Esophagus muscularis mucosa (tissue), 4 donors: ENCODE results near the gene PARD3B. TPM values are rescaled to one million over a fixed set of nuclear protein-coding genes. Genes with fewer than 3 reads are reported as not detected.

Experiments
- DNase-seq: peaks from one replicate; pipeline ENCODE4 v3.0.0-alpha.2; 2017; ENCODE audit errors: extremely low spot score
- H3K27ac ChIP-seq, 4 donors: fragments of 200-600 bp; sonication (generic); replicated peaks in 1 of 4; 1 replicate in 3 of 4; 2 replicates in 1 of 4; pipeline ENCODE4 v1.5.1; 2016 to 2019; ENCODE audit warnings: mild to moderate bottlenecking in 1 of 4
- H3K27me3 ChIP-seq, 4 donors: fragments of 200-600 bp; sonication (generic); one replicate each; pipeline versions ENCODE4 v1.5.1 to v1.6.0; 2016 to 2019
- H3K36me3 ChIP-seq, 4 donors: fragments of 200-600 bp; sonication (generic); one replicate each; pipeline ENCODE4 v1.5.1; 2016 to 2019
- H3K4me1 ChIP-seq, 4 donors: fragments of 200-600 bp; sonication (generic); one replicate each; pipeline ENCODE4 v1.5.1; 2016 to 2019
- H3K4me3 ChIP-seq, 4 donors: fragments of 200-600 bp; sonication (generic); 1 replicate in 2 of 4; 2 replicates in 2 of 4; pipeline ENCODE4 v1.5.1; 2016 to 2019; ENCODE audit warnings: mild to moderate bottlenecking in 4 of 4, moderate library complexity in 1 of 4
- H3K9me3 ChIP-seq, 4 donors: fragments of 200-600 bp; sonication (generic); 1 replicate in 3 of 4; 2 replicates in 1 of 4; pipeline ENCODE4 v1.5.1; 2016 to 2019
- CTCF ChIP-seq, 3 experiments: fragments of 200-600 bp in 2 of 3; fragments of 450-650 bp in 1 of 3; sonication (generic) in 2 of 3; IDR thresholded peaks; one replicate each; pipeline ENCODE4 v1.5.1; 2017 to 2019; ENCODE audit warnings: antibody characterized with exemption in 3 of 3, mild to moderate bottlenecking in 2 of 3, moderate library complexity in 1 of 3
- EP300 ChIP-seq: sonication (generic); formaldehyde crosslinking; IDR thresholded peaks from one replicate; pipeline ENCODE4 v1.6.1; 2017; ENCODE audit warnings: antibody characterized with exemption
- POLR2A ChIP-seq: fragments of 450-650 bp; IDR thresholded peaks from one replicate; pipeline ENCODE4 v1.6.1; 2017; ENCODE audit warnings: antibody characterized with exemption, moderate library complexity, mild to moderate bottlenecking, low read depth
- POLR2AphosphoS5 ChIP-seq, 2 donors: sonication (generic); formaldehyde crosslinking; IDR thresholded peaks; one replicate each; pipeline ENCODE4 v1.6.1; 2017; ENCODE audit warnings: antibody characterized with exemption in 2 of 2
- WGBS: methylation state at CpG from one replicate; pipeline ENCODE4 v1.1.5; 2018; 5-methylcytosine and 5-hydroxymethylcytosine counted together
- intact Hi-C: fragments of 100-400 bp; cut with DNase I; formaldehyde crosslinking; loops from one replicate; pipeline ENCODE4 v1.15.1; 2023
- total RNA-seq, 4 donors: library from RNA; depleted of rRNA; stranded (reverse); fragments of >200 nt; gene quantifications; one replicate each; pipeline versions ENCODE4 v1.1.0 to v1.2.1, GENCODE V29; 2016

The PARD3B gene
- total RNA-seq, 4 donors from 2014 or later: 24.2 to 40.8 (median 32.5) TPM

GRCh38 chr2:205375461-205376448 is 830.5 kb downstream of the PARD3B start:
- no peaks in the 10 kb centered on the region for H3K27me3 ChIP-seq
- no peaks in the 10 kb centered on the region for H3K36me3 ChIP-seq
- DNase-seq: no peak
- H3K4me1 ChIP-seq: no peaks in the 10 kb centered on the region
- no peak overlapping the region for H3K4me3 ChIP-seq
- H3K9me3 ChIP-seq: no peaks in the 10 kb centered on the region
- TF ChIP-seq POLR2AphosphoS5 (IDR thresholded peaks at IDR 0.05): no peak
- TF ChIP-seq CTCF (IDR thresholded peaks at IDR 0.05): no peak
- no peak for TF ChIP-seq POLR2A
- TF ChIP-seq EP300: no peak
- no peak overlapping the region for H3K27ac ChIP-seq
- WGBS: 78% methylated on average over 9 of the region's 9 CpGs
- intact Hi-C loops: no loop called here

DNA sequence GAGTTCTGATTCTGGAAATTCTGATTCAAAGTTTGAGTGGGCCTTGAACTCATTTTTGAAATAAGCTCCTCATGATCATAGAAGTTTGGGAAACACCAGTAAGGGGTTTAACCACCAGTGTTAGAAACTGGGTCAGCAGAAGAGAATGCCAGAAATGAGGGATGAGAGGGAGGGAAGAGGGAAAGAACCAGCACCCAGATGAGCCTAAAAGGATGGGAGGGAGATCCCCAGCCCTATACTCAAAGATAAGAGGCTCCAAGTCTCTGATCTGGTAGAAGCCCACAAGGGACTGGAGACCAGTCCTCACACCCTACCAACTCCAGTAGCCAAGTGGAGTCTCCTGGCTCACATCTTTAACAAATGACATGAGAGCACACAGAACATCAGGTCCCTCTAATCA is 832.0 kb downstream of the PARD3B start:
- no peak for TF ChIP-seq CTCF (IDR thresholded peaks at IDR 0.05)
- no peak for TF ChIP-seq POLR2AphosphoS5 (IDR thresholded peaks at IDR 0.05)
- TF ChIP-seq POLR2A: no peak
- TF ChIP-seq EP300: no peak
- Histone ChIP-seq H3K27ac (no peak overlapping the region), H3K4me1 (no peaks in the 10 kb centered on the region), H3K27me3 (no peaks in the 10 kb centered on the region), H3K36me3 (no peaks in the 10 kb centered on the region), H3K9me3 (no peaks in the 10 kb centered on the region), H3K4me3 (no peak overlapping the region)
- no peak for DNase-seq
- intact Hi-C loops: no loop called here

GRCh38 chr2:205383601-205384000 is 838.3 kb downstream of the PARD3B start:
- no peaks in the 10 kb centered on the region for H3K27me3 ChIP-seq
- intact Hi-C loops: no loop called here
- no peaks in the 10 kb centered on the region for H3K4me1 ChIP-seq
- no peak overlapping the region for H3K4me3 ChIP-seq
- 93% methylated on average over 2 of the region's 2 CpGs for WGBS
- H3K9me3 ChIP-seq: no peaks in the 10 kb centered on the region
- TF ChIP-seq POLR2AphosphoS5 (IDR thresholded peaks at IDR 0.05): no peak
- TF ChIP-seq EP300: no peak
- TF ChIP-seq POLR2A: no peak
- TF ChIP-seq CTCF (IDR thresholded peaks at IDR 0.05): no peak
- no peaks in the 10 kb centered on the region for H3K36me3 ChIP-seq
- H3K27ac ChIP-seq: no peak overlapping the region
- no peak for DNase-seq

DNA sequence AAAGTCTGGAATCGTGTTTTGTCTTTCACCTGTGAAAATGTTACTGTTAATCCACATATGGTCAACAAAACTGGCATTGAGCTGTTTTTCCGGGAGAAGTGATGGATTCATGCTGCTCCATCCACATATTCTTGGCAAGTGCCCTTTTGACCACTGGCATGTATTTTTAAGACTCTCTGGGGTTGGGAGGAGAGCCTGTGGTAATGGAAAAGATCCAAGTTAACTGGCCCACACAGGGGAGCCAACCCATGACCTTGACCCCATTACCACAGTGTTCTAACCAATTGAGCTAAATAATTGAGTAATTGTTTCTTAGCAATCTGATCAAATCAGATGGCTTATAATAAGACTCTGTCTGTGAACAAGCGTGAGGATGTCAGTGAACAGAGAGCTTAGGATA is 840.8 kb downstream of the PARD3B start:
- 76% methylated on average over 3 of the region's 3 CpGs for WGBS
- Histone ChIP-seq H3K4me3 (no peak overlapping the region), H3K27ac (no peak overlapping the region), H3K27me3 (no peaks in the 10 kb centered on the region), H3K9me3 (no peaks in the 10 kb centered on the region), H3K36me3 (no peaks in the 10 kb centered on the region), H3K4me1 (no peaks in the 10 kb centered on the region)
- intact Hi-C loops: no loop called here
- no peak for TF ChIP-seq POLR2A
- no peak for TF ChIP-seq EP300
- no peak for TF ChIP-seq POLR2AphosphoS5 (IDR thresholded peaks at IDR 0.05)
- TF ChIP-seq CTCF (IDR thresholded peaks at IDR 0.05): no peak
- DNase-seq: no peak
